GM19463 (cell line): ENCODE measurements around the gene MBOAT7.

Source experiments
- ATAC-seq: cut with Tn5 transposase; IDR thresholded peaks from one replicate; pipeline ENCODE4 v1.9.1; 2021; ENCODE audit warnings: mild to moderate bottlenecking, moderate library complexity; ENCODE audit not compliant: unreplicated experiment

The MBOAT7 gene

DNA sequence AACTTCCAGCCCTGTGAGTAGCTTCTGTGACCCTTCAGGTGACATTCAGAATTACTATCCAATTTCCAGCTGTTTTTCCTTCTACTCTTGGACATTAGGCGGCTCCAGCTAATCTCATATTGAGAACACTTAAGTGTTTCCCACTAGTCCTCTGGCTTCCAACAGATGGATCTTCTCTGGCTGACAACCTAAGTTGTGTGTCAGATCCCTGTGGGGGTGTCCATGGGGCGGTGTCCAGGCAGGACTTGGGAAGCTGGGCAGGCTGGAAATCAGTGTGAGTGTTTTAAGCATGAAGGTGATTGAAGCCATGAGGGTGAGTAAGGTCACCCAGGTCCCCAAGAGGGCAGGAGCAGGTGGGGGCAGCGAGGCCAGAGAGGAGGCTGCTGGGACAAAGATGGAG lies 41.7 kb downstream of the MBOAT7 start:
- no peak for ATAC-seq

DNA sequence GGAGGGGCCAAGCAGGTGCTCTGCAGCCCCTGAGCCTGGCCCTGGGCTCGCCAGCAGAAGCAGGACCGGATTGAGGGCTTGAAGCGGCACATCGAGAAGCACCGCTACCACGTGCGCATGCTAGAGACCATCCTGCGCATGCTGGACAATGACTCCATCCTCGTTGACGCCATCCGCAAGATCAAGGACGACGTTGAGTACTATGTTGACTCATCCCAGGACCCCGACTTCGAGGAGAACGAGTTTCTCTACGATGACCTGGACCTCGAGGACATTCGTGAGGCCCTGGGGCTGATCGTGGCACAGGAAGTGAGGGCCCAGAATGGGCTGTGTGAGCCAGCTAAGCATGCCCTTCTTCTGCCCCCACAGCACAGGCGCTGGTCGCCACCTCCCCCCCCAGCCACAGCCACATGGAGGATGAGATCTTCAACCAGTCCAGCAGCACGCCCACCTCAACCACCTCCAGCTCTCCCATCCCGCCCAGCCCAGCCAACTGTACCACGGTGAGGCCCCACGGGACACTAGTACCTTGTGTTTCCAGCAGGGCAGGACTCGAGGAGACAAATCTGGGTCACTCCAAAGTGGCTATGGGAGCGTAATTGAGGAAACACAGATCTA lies 43.7 kb downstream of the MBOAT7 start:
- ATAC-seq: no peak

DNA sequence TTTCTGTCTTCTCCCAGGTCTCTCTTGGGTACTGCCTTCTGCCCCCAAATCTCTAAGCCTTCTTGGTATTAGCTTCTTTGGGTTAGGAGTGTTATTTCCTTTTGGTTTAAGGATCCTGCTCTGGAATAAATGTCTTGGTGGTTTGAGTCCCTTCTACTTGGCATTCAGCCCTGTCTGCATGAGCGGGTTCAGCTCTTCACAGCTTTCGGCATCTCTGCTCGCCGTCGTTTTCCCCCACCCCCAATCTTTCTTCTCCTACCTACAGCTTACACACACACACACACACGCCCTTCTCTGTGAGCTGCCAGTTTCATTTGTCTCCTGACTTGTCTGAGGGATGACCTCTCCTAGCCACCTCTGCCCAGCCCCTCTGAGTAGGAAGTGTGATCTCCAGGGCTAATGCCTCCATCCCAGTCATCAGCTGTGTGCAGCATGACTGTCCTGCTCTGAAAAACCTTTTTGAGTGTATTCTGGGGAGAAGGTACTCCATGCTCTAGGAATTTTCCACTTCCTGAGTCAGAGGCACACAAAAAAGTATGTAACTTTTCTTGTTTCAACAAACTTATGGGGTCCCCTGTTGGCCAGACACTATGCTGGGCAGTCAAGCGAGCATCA lies 47.1 kb downstream of the MBOAT7 start:
- no peak for ATAC-seq

DNA sequence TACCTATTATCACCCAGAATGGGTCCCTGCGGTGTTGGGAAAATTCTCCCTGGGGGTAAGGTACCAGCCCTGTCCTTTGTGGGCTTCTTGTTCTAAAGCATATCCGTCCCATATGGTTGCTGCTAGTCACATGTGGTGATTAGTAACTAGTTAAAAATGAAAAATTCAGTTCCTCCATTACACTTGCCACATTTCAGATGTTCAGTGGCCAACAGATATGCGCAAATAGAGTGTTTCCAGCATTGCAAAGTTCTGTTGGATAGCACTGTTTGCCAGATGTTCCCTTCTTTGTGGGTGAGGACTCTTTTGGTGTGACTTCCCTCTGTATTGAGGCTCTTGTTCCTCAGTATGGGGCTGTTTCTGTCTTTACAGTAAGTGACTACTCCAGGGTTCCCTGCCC lies 48.0 kb downstream of the MBOAT7 start:
- no peak for ATAC-seq

DNA sequence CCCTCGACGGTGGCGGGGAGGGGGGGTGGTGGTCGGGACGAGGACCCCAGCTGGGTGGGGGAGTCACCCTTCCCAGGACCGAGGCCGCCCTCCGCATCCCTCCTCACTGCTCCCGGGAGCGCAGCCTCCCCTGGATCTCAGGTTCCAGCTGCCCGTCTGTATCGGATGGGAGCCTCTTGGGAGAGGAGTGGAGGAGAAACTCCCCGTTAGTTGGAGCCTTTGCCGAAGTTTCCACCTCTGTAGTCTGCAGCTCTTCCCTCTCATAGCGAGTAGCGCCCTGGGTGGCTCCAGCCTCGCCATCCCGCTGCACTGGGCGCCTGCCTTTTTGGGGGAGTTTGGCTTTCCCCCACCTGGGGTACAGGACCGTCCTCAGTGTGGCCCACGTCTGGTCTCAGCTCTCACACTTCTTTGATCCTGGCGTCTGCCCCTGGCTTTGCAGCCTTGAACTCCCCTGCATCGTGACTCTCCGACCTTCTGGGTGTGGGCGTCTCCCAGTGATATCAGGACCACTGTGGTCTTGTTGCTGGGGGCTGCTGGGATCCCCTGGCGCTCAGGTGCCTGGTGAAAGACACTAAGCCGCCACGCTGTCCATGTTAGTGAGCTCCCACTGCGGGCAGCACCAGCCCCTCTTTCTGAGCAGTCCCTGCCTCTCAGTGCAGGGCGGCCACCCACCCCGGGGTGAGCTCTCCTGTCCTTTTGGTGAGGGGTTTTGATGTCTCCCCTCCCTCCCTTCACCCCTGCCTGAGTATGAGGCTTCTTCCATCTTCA lies 50.7 kb downstream of the MBOAT7 start:
- ATAC-seq: no peak

DNA sequence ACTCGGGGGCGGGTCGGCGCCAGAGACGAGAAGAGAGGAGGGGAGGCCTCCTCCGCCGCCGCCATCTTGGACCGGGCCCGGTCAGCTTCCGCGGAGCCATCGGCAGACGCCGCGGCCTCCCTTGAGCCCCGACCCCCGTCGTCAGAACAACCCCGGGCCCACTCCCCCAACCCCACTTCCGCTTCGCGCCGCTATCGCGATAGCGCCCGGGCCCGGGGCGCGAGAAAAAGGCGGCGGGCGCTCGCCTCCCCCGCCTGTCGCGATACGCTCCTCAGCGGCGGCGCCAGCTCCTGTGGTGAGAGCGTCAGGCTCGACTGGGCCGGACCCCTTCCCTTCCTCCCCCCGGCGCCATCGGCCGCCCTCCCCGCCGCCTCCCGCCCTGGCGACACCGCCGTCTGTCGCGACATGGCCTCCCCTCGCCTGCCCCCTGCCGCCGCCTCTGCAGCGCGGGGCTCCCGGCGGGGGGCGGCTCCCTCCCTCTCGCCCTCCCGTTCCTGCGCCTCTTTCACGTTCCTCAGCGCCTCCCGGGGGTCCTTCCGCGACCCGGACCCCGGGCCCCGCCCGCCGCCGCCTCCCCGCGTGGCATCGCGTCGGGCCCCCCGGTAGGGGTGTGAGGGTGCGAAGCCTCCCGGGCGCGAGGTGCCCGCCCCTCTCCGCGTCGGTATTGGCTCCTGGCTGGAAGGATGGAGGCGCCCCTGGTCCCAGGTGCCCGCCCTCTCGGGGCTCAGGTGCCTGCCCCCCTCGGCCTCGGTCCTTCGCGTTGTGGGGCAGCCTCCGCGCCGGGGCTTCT lies 51.5 kb downstream of the MBOAT7 start, which contains the start of gene CNOT3:
TSS of gene CNOT3 (plus strand) at position 64 of the 790 bp plus-strand sequence. CDS start 5,217 bp downstream, outside the sequence.
- ATAC-seq: no peak

DNA sequence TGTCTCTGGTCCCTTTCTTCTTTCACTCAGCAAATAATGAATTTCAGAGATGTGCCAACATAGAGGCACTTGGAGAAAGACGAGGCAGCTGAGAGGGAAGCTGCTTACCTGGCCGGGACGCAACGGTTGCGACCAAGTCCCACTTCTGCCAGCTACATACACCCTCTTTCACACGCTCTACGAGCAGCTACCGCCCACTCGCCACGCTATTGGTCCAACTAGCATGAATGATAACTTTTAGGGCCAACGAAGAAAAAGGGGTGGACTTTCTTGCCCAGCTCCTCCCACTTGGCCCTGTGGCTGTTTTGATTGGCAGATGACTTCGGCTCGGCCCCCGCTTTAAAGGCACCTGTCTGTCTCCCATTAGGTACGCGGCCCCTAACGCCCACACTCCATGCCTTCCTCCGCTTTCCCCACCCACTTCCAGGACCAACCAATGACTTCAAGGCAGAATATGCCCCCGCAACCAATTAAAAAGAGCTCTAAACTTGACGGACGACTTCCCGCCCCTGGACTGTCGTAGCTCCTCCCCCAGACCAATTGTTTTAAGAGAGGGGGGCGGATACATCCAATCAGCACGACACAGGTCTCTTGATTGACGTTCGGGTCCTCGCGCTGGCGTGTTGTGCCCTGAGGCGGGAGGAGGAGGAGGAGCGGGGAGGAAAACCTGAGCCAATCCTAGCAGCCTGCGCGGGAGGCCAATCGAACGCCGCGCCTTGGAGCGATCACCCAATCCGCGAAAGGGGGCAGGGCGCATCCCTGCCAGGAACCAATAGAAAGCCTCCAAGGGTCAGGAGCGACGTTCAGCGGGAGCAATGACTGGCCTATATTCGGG lies 52.3 kb downstream of the MBOAT7 start:
- ATAC-seq: peak; percentile 72

DNA sequence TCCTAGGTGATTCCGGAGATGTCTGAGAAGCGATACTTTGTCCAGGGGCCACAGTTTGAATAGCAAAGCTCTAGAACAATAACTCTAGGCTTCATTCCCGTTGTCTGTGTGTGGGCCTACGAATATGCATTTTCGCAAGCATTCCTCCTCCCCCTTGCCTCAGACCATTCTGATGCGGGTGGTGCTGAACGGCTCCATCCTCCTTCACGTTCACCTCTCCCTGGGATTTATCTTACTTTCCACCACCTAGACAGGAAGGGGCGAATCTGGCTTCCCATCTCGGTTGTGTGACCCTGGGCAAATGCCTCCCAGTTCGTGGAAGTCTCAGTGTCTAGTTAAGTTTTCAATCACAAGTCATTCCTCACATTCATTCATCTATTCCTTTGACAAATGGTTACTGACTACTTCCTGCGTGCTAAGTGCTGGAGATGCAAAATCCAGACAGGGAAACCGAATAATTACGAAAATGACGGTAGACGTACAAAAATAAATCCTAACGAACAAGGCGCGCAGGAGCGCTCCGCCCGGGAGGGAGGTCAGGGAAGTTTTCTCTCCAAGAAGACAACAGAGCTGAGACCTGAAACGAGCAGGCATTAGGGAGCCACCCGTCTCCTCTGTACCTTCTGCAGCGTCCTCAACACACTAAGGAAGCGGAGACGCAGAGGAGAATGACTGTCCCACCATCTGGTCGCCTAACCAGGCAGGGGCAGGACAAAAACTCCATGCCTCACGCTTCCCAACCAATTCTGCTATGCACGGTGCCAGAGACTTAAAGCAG lies 53.1 kb downstream of the MBOAT7 start:
- ATAC-seq: no peak

DNA sequence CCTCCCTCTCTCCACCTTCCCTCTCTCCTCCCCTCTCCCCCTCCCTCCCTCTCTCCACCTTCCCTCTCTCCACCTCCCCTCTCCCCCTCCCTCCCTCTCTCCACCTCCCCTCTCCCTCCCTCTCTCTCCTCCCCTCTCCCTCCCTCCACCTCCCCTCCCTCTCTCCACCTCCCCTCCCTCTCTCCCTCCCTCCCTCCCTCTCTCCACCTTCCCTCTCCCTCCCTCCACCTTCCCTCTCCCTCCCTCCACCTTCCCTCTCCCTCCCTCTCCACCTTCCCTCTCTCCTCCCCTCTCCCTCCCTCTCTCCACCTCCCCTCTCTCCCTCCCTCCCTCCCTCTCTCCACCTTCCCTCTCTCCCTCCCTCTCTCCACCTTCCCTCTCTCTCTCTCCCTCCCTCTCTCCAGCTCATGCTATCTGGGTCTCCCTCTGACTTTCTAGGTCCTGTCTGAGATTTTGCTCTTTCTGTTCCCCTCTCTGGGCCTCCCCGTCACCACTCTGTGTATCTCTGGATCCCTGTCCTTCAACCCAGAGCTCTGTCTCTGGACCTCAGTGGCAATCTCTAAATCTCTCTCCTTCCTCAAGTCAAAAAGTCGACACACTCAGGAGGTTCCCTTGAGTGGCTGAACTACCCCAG lies 55.3 kb downstream of the MBOAT7 start:
- ATAC-seq: no peak

DNA sequence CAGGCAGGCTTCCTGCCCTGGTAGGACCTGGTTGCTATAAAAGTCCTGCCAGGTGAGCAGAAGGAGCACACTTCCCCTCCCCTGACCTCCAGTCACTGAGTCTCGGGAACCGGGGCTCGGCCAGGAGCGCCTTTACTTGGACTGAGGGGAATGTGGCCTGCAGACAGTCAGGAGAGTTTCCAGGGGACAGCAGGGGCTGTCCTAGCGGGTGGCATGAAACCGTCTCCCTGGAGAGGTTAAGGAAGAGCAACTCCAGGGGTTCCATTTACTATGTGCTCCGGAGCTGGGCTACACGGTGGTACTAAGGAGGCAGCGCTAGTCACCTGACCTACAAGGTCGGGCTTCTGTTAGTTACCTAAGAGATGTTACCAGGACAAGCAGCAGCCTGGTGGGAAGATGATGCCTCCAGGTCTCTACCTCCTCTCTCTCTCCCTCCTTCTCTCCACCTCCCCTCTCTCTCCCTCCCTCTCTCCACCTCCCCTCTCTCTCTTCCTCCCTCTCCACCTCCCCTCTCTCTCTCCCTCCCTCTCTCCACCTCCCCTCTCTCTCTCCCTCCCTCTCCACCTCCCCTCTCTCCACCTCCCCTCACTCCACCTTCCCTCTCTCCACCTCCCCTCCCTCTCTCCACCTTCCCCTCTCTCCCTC lies 55.9 kb downstream of the MBOAT7 start:
- no peak for ATAC-seq

DNA sequence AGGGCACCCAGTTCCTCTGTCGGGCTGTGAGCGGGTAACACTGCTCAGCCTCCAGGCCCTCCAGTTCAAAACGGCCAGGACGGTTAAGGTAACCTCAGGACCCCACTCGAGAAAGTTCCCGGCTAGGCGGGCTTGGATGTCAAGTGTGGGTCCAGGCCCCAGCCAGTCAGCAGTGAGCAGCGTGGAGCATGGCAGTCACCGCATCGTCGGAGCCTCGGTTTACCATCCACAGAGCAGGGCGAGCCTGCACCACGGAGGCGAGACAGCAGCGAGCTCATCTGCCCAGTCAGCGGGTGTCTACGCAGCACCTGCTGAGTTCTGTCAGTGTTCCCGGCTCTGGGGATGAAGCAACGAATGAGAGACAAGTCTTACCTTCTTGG lies 59.8 kb downstream of the MBOAT7 start:
- no peak for ATAC-seq

DNA sequence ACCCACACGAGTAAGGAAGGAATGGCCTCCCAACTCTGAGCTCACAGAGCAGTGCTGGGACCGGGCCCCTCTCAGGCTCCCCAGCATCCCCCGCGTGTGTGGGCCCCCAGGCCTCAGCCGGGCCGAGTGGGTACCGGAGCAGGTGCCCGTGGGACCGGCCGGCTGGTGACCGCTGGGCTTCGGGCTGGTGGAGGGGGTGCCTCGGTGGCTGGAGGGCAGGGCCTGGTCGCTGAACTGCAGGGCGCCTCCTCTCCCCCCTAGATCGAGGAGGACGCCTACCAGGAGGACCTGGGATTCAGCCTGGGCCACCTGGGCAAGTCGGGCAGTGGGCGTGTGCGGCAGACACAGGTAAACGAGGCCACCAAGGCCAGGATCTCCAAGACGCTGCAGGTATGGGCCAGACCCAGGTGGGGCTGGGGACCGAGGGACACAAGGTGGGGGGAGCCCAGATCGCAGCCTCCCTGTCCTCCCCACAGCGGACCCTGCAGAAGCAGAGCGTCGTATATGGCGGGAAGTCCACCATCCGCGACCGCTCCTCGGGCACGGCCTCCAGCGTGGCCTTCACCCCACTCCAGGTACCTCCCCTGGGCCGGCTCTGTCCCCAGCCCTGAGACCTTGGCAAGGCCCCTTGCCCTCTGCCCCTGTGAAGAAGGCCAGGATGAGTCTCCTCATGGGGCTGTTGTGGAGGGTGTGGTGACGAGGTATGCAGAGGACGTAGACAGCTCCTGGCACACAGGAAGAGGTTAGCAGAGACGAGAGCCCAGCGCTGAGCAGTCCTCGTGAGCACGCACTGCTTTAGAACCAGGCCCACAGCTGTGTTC lies 60.4 kb downstream of the MBOAT7 start:
- ATAC-seq: no peak

DNA sequence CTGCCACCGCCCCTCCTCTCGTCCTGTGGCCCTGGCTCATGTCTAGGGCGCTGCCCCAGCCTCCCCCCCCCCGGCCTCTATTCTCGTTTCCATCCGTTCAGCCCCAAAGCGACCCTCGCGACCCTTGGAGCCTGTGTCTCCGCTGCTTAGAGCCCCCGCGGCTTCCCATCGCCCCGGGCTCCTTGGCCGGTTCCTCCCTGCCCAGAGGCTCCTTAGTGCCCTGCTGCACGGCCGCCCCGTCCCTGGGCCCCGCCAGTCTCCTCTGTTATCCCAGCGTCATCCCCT lies 61.0 kb downstream of the MBOAT7 start:
- ATAC-seq: no peak

DNA sequence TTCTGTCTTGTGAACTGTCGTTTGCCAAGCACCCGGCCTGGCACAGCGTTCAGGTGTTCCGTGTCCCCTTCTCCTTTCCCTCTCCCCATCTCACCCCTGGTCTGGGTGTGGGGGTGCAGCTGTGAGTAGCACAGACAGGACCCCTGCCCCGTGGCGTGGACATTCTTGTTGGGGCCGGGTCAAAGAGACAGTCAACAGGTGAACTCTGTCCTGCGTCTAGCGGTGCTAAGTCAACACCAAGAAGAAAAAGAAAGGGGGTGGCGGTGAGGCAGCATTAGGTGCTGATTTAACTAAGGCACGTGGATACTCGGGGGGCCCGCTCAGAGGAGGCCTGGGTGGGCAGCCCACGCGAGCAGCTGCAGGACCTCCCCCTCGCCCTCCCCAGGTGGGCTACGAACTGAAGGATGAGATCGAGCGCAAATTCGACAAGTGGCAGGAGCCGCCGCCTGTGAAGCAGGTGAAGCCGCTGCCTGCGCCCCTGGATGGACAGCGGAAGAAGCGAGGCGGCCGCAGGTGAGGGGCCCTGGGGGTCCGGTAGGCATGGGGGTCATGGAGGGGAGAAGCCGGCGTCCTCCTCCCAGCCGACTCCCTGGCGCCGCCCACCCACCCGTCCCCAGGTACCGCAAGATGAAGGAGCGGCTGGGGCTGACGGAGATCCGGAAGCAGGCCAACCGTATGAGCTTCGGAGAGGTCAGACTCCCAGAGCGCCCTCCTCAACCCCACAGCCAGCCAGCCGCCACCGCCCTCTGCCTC lies 61.5 kb downstream of the MBOAT7 start:
- ATAC-seq: no peak

DNA sequence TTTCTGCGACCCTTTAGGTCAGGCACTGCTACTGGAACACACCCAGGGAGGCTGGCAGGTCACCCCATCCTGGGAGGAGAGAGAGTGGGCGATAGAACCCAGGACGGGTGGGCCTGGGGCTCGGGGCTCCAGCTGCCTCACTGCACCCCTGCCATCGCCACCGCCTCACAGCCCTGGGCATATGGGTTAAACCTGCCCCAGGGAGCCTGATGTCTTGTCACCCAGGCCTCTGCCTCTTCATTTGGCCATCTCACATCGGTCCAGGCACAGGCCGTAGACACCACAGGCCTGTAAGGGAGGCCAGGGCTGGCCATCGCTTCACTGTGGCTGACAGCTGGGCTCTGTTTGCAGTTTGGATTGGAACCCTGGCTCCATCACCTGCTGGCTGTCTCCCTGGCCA lies 63.7 kb downstream of the MBOAT7 start:
- ATAC-seq: no peak

DNA sequence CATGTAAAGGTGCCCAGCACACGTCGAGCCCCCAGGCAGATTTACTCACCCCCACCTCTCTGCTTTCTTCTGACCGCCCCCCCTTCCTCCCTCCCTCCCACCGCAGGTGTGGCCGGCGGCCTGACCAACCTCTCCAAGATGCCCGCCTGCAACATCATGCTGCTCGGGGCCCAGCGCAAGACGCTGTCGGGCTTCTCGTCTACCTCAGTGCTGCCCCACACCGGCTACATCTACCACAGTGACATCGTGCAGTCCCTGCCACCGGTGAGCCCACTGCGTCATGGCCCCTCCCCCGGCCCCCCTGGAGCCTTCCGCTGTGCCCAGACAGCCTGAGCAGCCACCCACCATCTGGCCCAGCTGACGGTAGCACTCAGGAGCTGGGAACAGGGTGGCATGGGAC lies 65.0 kb downstream of the MBOAT7 start:
- no peak for ATAC-seq

DNA sequence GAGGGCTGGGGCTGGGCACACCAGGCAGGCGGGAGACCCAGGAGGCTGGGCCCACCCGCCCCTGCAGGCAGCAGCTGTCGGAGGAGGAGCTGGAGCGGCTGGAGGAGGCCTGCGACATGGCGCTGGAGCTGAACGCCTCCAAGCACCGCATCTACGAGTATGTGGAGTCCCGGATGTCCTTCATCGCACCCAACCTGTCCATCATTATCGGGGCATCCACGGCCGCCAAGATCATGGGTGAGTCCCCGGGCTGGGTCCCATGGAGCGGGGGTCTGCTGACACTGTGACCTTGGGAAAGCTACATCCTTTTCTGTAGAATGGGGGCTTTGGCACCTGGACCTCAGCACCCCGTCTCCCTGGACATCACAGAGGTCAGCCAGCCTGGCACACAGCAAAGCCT lies 65.7 kb downstream of the MBOAT7 start:
- no peak for ATAC-seq
